Measurements from ENCODE around the gene ENG. TPM values are rescaled to one million over a fixed set of nuclear protein-coding genes. Genes with fewer than 3 reads are reported as not detected.

ENG gene
- total and polyA plus RNA-seq, 2 of the 8 experiments (the other 6 are each of a cell fraction or from before 2014, with no cell fraction given): 1.8 to 4.4 TPM

- peak within 1 kb of the TSS; percentile 80 for H4K91ac ChIP-seq (replicated peaks; ENCODE audit: insufficient read length, low read length)
- ChIA-PET POLR2A (ENCODE audit: partially characterized antibody) (interaction anchor here (0.6 to 1.2 kb wide), 5 partner anchors 14 to 138 kb away, joined by 3 to 6 read pairs (median 3); partner anchors contain the start of gene ST6GALNAC4), CTCF (ENCODE audit: partially characterized antibody) (interaction anchor here (0.7 to 16.2 kb wide), 10 partner anchors 11 to 201 kb away, joined by 3 to 227 read pairs (median 4); partner anchors contain the start of gene TOR2A)
- peaks cover 0 to 20% (median 15%) of the 10 kb centered on the region in 4 experiments; a peak in 6 of 7 replicates for H3K4me1 ChIP-seq (replicated peaks in 1 of 4; ENCODE audit: control insufficient read depth in 3 of 4, insufficient read depth in 4 of 4, low read length in 3 of 4)
- no peaks in the 10 kb centered on the region for H3K27me3 ChIP-seq (replicated peaks in 1 of 4; ENCODE audit: control insufficient read depth in 3 of 4, extremely low read depth in 1 of 4, insufficient read depth in 3 of 4, low read length in 3 of 4)
- no peak within 1 kb of the TSS for H3K4me2 ChIP-seq (ENCODE audit: insufficient read depth in 1 of 2, low read depth in 2 of 2, low read length in 2 of 2)
- peak within 1 kb of the TSS in 2 of 4 experiments; percentile 13 to 31; a peak in 2 of 7 replicates for H3K9ac ChIP-seq (replicated peaks in 1 of 4; ENCODE audit: extremely low read depth in 1 of 4, low read depth in 3 of 4, low read length in 3 of 4)
- H2BK120ac ChIP-seq (replicated peaks; ENCODE audit: low read depth, low read length): peak within 1 kb of the TSS; percentile 84
- peak within 1 kb of the TSS; percentile 47 for H4K5ac ChIP-seq (ENCODE audit: insufficient read length, low read depth, low read length)
- no peaks in the 10 kb centered on the region for H4K20me1 ChIP-seq (replicated peaks in 1 of 2; ENCODE audit: control insufficient read depth in 1 of 2, insufficient read depth in 2 of 2, low read length in 2 of 2)
- H3K36me3 ChIP-seq (ENCODE audit: control insufficient read depth in 2 of 4, insufficient read depth in 4 of 4, low read length in 3 of 4): no peaks in the 10 kb centered on the region
- H4K8ac ChIP-seq (ENCODE audit: extremely low read depth, insufficient read depth, low read length): no peak within 1 kb of the TSS; the same call in 1 of the 2 replicates
- H3K56ac ChIP-seq (replicated peaks; ENCODE audit: insufficient read length, low read depth, low read length): no peak within 1 kb of the TSS
- peak within 1 kb of the TSS; percentile 68; the same call in 1 of the 2 replicates for H2BK5ac ChIP-seq (ENCODE audit: low read depth, low read length)
- H2BK12ac ChIP-seq (ENCODE audit: low read depth, low read length): peak within 1 kb of the TSS; percentile 93; the same call in 1 of the 2 replicates
- H3K14ac ChIP-seq (ENCODE audit: insufficient read length): no peak within 1 kb of the TSS
- no peak for DNase-seq (ENCODE audit: low read depth in 1 of 2, low spot score in 2 of 2)
- H3K23ac ChIP-seq (ENCODE audit: insufficient read length): no peak within 1 kb of the TSS
- H2BK20ac ChIP-seq (ENCODE audit: low read length): 0 out of 2 replicates have a peak within 1 kb of the TSS, but pooled peaks have one; percentile 61
- no peak within 1 kb of the TSS; the same call in 1 of the 2 replicates for H3K27ac ChIP-seq (ENCODE audit: low read depth, low read length)
- no peaks in the 10 kb centered on the region for H3K79me1 ChIP-seq (ENCODE audit: low read depth, low read length)
- no peak within 1 kb of the TSS for H3K4ac ChIP-seq (replicated peaks; ENCODE audit: insufficient read length, low read depth, low read length)
- TF ChIP-seq TCF12 (IDR thresholded peaks at IDR 0.05; ENCODE audit: low read depth, low read length): no peak
- no peak for FAIRE-seq
- no peak within 1 kb of the TSS for H2AFZ ChIP-seq (ENCODE audit: low read length)
- no peaks in the 10 kb centered on the region for H3K23me2 ChIP-seq (ENCODE audit: low read depth, low read length)
- peak within 1 kb of the TSS; percentile 92; the same call in 1 of the 2 replicates for H2BK15ac ChIP-seq (ENCODE audit: low read length)
- H3K79me2 ChIP-seq (ENCODE audit: control insufficient read depth in 1 of 2, insufficient read depth in 2 of 2, low read length in 2 of 2): no peaks in the 10 kb centered on the region
- no peaks in the 10 kb centered on the region for H3K9me3 ChIP-seq (ENCODE audit: insufficient read depth in 2 of 2, low read depth in 1 of 2, low read length in 1 of 2)
- H3K4me3 ChIP-seq (ENCODE audit: extremely low read depth in 1 of 4, insufficient read depth in 2 of 4, low read depth in 3 of 4, low read length in 4 of 4): no peak within 1 kb of the TSS
- WGBS, 2 experiments (ENCODE audit: extremely low coverage in 1 of 2, insufficient coverage in 1 of 2, insufficient read length in 1 of 2, insufficient replicate concordance in 2 of 2, low coverage in 1 of 2, low lambda C conversion rate in 2 of 2, missing lambda C conversion rate in 1 of 2): 78% methylated on average over 9 of the region's 13 CpGs; no CpG with 5 or more reads in 1 of the 2 experiments
- H3K18ac ChIP-seq (ENCODE audit: extremely low read depth, low read length): peak within 1 kb of the TSS; percentile 51; the same call in 1 of the 2 replicates
- H2AK5ac ChIP-seq (ENCODE audit: low read depth, low read length): peak within 1 kb of the TSS; percentile 32; the same call in 1 of the 2 replicates
Measured at GRCh38 chr9:127778280-127779135, 76.0 kb downstream of the ENG start, which contains the start of gene SH2D3C. Gene SH2D3C (minus strand): TSS chr9:127778666. CDS start chr9:127778627, 39 bp downstream.
